Stimulated activated CD4-positive, alpha-beta T cell treated with anti-CD3 and anti-CD28 coated beads, TNF-alpha, amount 100 ng/mL, for 48 hours (primary cell): ENCODE results near the gene RAP1GAP.
"Not testable (repeated sequence)": the region's sequence is repeated elsewhere in the genome, so short reads cannot be mapped to it uniquely, and the experiment has no call there.

Source experiments
- DNase-seq, 3 donors: peaks; one replicate each; pipeline ENCODE4 v3.0.0-alpha.2; 2020; ENCODE audit warnings: low read depth in 3 of 3

RAP1GAP gene

GRCh38 chr1:21677168-21677567 lies 8.0 kb upstream of the RAP1GAP start:
- no peak for DNase-seq

GRCh38 chr1:21674957-21675356 lies 5.8 kb upstream of the RAP1GAP start:
- DNase-seq = no peak

- DNase-seq = not testable (repeated sequence)
These were observed 4.7 kb upstream of the RAP1GAP start for GRCh38 chr1:21673853-21674252.

- no peak for DNase-seq
These were observed 4.2 kb upstream of the RAP1GAP start for GRCh38 chr1:21673277-21673780.

GRCh38 chr1:21672478-21673276 lies 3.5 kb upstream of the RAP1GAP start:
- no peak for DNase-seq

- DNase-seq = no peak
These were observed 2.8 kb upstream of the RAP1GAP start for GRCh38 chr1:21671915-21672314.

GRCh38 chr1:21670956-21671902 lies 2.1 kb upstream of the RAP1GAP start:
- DNase-seq = no peak

- DNase-seq = no peak
These were observed 1.1 kb upstream of the RAP1GAP start for GRCh38 chr1:21670059-21670881.

- DNase-seq = no peak
These were observed 253 bp downstream of the RAP1GAP start for GRCh38 chr1:21668951-21669257.

- no peak for DNase-seq
These were observed 766 bp downstream of the RAP1GAP start for GRCh38 chr1:21668232-21668950.

GRCh38 chr1:21667348-21668231 lies 1.6 kb downstream of the RAP1GAP start:
- DNase-seq = no peak

- DNase-seq = no peak
These were observed 2.4 kb downstream of the RAP1GAP start for GRCh38 chr1:21666576-21667320.

- no peak for DNase-seq
These were observed 3.2 kb downstream of the RAP1GAP start for GRCh38 chr1:21665711-21666575.

GRCh38 chr1:21664806-21665588 lies 4.2 kb downstream of the RAP1GAP start:
- DNase-seq = no peak

- no peak for DNase-seq
These were observed 5.0 kb downstream of the RAP1GAP start for GRCh38 chr1:21663951-21664805.

GRCh38 chr1:21663248-21663950 lies 5.8 kb downstream of the RAP1GAP start:
- no peak for DNase-seq
